GM21619 (cell line): Measurements from ENCODE around the gene CRYBA2.

Experiments
- ATAC-seq: cut with Tn5 transposase; IDR thresholded peaks from one replicate; pipeline ENCODE4 v1.9.1; 2021; ENCODE audit not compliant: unreplicated experiment

Gene CRYBA2

GRCh38 chr2:219023045-219023605, 29.9 kb upstream of the CRYBA2 start:
- ATAC-seq: no peak

- no peak for ATAC-seq
These were observed 29.4 kb upstream of the CRYBA2 start for GRCh38 chr2:219022616-219023015.

- ATAC-seq: no peak
These were observed 28.8 kb upstream of the CRYBA2 start for GRCh38 chr2:219022041-219022440.

- no peak for ATAC-seq
These were observed 28.4 kb upstream of the CRYBA2 start for GRCh38 chr2:219021591-219021990.

- no peak for ATAC-seq
These were observed 27.6 kb upstream of the CRYBA2 start for GRCh38 chr2:219020604-219021365.

- no peak for ATAC-seq
These were observed 26.2 kb upstream of the CRYBA2 start for GRCh38 chr2:219019436-219019835.

- no peak for ATAC-seq
These were observed 25.5 kb upstream of the CRYBA2 start for GRCh38 chr2:219018726-219019125.

GRCh38 chr2:219018286-219018685, 25.1 kb upstream of the CRYBA2 start:
- ATAC-seq: no peak

GRCh38 chr2:219017201-219017931, 24.1 kb upstream of the CRYBA2 start:
- no peak for ATAC-seq

- no peak for ATAC-seq
These were observed 23.5 kb upstream of the CRYBA2 start for GRCh38 chr2:219016721-219017120.

GRCh38 chr2:219010873-219011272, 17.7 kb upstream of the CRYBA2 start:
- no peak for ATAC-seq

- no peak for ATAC-seq
These were observed 17.0 kb upstream of the CRYBA2 start for GRCh38 chr2:219010162-219010756.

GRCh38 chr2:219009294-219009693, 16.1 kb upstream of the CRYBA2 start:
- ATAC-seq: no peak

GRCh38 chr2:219003979-219004378, 10.8 kb upstream of the CRYBA2 start:
- no peak for ATAC-seq

- ATAC-seq: no peak
These were observed 10.0 kb upstream of the CRYBA2 start for GRCh38 chr2:219003267-219003634.

GRCh38 chr2:219002395-219003266, 9.4 kb upstream of the CRYBA2 start:
- no peak for ATAC-seq

GRCh38 chr2:219001577-219002394, 8.6 kb upstream of the CRYBA2 start:
- ATAC-seq: no peak

- ATAC-seq: no peak
These were observed 7.9 kb upstream of the CRYBA2 start for GRCh38 chr2:219001100-219001576.

GRCh38 chr2:219000569-219000960, 7.3 kb upstream of the CRYBA2 start:
- no peak for ATAC-seq
